ENCODE measurements around the gene VGLL3. TPM values are rescaled to one million over a fixed set of nuclear protein-coding genes. Genes with fewer than 3 reads are reported as not detected.
"Not testable (repeated sequence)": the region's sequence is repeated elsewhere in the genome, so short reads cannot be mapped to it uniquely, and the experiment has no call there.

The VGLL3 gene, protein sequence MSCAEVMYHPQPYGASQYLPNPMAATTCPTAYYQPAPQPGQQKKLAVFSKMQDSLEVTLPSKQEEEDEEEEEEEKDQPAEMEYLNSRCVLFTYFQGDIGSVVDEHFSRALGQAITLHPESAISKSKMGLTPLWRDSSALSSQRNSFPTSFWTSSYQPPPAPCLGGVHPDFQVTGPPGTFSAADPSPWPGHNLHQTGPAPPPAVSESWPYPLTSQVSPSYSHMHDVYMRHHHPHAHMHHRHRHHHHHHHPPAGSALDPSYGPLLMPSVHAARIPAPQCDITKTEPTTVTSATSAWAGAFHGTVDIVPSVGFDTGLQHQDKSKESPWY
- 2.7 TPM for total RNA-seq
- long read RNA-seq, partial matches to known transcripts: 0 of 1 reads
- long read RNA-seq, other reads (novel, unspliced or antisense): 1 of 1 reads

DNA sequence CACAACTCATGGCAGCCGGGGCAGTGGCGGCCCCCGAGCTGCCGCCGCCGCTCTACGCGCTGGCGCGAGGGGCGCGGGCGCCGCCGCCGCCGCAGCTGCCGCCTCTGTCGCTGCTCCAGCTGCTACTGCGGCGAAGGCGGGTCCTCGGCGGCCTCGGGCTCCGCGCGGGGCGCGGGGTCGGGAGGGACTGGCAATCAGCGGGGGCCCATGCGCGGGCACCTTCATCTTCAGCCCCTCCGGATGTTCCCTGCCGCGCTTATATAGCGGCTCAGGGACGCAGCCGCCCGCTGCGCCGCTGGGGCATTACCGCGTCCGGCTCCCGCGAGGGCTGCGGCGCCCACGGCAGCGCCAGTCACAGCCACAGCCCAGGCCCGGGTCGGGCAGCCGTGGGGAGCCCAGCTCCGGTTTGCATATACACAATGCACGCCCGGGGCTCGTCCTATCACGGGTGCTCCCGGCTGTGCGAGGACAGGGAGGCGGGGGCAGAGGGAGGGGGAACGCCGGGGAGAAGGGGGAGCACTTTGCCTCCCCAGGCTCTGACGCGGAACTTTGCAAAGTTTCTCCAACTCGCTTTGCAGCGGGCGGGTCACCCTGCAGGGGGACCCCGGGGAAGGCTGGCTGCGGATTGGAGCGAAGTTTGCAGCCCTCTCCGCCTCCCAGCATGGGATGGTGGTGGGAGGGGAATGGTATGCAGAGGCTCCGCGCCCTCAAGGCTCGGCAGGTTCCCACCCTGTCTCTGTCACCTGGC lies at the start of gene VGLL3:
VGLL3 (minus strand) TSS at position 416 of the 748 bp plus-strand sequence; CDS start at position 10, 406 bp downstream.
- DNase-seq (peak; percentile 84), ATAC-seq (ENCODE audit: poor library complexity) (peak; percentile 86)
- intact Hi-C loops (cut with DNase I): no loop called here

DNA sequence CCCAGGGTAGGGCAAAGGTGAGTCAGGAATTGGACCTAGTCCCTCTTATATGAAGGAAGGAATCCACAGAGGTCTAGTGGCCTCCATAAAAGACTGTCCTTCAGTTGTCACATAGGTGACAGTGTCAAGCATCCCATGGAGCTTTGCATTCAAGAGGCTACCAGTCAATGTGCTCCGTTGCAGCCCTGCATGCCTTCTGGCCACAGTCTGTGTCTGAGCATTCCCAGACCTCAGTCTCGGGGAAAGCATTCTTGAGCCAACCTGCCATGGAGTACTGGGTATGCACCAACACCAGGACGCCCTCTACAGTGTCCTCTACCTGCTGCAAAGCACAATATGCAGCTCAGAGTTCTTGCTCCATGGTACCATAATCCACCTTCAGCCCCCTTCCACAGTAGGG lies 46.7 kb upstream of the VGLL3 start:
- no peak for ATAC-seq (ENCODE audit: poor library complexity)
- DNase-seq: no peak
- intact Hi-C loops (cut with DNase I): no loop called here

DNA sequence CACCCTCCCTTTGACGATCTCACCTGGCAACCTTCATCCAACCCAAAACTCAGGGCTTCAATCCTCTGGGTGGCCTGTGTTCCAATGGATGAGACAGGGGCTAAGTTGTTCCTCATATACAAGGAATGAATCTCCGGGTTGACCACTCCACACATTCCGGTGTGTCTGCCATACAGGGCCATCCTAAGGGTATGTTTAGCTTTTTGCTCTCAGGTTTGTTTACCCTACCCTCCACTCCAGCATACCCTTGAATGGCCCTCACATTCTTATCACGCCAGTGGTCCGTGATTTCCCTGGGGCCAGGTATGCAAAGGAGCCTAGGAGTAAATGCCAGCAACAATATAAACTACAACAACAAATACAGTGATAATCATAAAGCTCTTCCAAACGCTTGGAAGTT lies 45.7 kb upstream of the VGLL3 start:
- no peak for DNase-seq
- intact Hi-C loops (cut with DNase I): no loop called here
- ATAC-seq (ENCODE audit: poor library complexity): no peak

DNA sequence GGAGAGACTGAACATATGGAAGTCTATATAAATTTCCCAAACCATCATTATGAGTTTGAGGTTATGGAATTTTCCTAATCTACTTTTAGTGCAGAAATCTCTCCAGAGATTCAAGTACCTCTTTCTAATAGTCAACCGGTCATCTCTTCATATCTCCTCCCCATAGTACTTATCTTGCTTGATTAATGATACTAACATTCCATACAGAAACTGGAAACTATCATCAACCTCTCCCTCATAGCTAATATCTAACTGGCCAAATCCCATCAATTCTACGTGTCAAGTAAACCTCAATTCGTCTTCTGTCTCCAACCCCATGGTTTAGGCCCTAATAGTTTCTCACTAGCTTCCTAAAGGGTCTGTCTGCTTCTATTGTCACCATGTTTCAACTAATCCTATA lies 44.4 kb upstream of the VGLL3 start:
- DNase-seq: no peak
- ATAC-seq (ENCODE audit: poor library complexity): no peak
- intact Hi-C loops (cut with DNase I): no loop called here

DNA sequence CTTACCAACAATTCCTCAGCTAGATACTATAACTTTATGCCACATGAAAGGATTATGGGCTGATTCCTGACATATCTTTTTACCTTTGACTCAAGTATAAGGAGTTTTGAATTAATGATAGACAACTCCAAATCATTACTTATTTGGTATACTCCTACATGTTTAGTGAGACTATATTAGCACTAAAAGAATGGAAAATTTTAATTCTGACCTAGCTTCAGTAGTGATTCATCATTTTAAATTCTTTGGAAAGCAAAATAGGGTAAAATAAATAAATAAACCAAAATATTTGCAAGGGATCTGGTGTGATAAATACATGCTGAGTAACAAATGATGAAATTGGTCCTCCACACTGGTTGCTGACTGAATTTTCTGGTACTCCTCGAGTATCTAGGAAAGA lies 42.3 kb upstream of the VGLL3 start:
- ATAC-seq (ENCODE audit: poor library complexity) (no peak), DNase-seq (no peak)
- intact Hi-C loops (cut with DNase I): no loop called here

DNA sequence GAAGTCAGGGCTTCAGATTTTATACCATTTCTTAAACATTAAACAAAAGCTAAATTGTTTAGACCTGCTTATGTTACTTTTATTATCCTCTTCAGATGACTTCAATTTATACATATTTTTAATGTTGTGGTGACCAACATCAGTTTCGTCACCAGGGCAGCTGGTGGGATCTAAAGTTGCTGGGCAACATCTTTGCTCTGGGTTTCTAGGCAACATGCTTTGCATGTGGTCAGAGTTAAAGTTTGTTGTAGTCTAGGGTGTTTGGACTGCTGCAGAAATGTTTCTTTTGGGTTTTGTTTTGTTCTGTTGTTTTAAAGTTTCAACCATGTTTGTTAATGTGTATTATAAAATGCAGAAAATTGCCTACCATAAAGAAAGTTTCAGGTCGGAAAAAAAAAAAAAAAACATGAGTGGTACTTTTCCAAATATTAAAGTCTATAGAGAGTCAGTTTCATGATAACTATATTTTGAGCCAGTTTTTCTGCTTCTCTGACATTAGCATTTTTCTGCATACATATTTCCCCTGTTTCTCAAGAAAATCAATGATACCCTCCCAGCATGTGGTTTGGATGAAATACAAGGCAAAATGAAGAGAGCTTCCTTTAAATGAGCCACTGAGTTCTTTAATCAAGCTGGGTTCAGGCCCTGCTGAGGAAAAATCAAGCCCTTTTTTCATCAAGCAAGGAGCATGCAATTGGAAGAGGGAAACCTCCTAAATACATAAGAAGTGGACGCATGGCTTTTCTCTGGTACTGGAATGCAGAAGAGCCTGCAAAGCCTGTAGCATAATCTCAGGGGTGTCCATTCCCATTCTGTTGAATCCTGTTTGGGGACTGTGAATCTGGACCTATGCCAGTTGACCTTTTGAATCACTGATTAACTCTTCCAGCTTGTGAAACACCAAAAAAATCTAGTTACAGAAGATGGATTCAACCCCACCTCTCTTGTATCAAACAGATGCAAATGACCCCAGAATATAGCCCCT lies 35.0 kb upstream of the VGLL3 start:
- ATAC-seq (ENCODE audit: poor library complexity) (no peak), DNase-seq (no peak)
- intact Hi-C loops (cut with DNase I): no loop called here

DNA sequence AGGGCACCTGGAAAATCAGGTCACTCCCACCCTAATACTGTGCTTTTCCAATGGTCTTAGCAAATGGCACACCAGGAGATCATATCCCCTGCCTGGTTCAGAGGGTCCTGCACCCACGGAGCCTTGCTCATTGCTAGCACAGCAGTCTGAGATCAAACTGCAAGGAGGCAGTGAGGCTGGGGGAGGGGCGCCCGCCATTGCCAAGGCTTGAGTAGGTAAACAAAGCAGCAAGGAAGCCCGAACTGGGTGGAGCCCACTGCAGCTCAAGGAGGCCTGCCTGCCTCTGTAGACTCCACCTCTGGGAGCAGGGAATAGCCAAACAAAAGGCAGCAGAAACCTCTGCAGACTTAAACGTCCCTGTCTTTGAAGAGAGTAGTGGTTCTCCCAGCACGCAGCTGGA lies 26.4 kb upstream of the VGLL3 start:
- ATAC-seq (ENCODE audit: poor library complexity); intact Hi-C loops (cut with DNase I); DNase-seq: not testable (repeated sequence)

DNA sequence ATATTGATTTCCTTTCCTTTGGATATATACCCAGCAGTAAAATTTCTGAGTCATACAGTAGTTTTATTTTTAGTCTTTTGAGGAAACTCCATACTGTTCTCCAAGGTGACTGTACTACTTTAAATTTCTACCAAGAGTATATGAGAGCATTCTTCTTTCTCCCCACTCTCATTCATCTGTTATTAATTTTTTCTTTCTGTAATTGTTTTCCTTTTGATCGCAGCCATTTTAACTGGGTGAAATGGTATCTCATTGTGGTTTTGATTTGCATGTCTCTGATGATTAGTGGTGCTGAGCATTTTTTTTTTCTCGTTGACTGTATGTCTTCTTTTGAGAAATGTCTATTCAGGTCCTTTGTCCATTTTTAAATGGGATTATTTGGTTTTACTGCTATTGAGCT lies 18.3 kb upstream of the VGLL3 start:
- no peak for ATAC-seq (ENCODE audit: poor library complexity)
- no peak for DNase-seq
- intact Hi-C loops (cut with DNase I): no loop called here

DNA sequence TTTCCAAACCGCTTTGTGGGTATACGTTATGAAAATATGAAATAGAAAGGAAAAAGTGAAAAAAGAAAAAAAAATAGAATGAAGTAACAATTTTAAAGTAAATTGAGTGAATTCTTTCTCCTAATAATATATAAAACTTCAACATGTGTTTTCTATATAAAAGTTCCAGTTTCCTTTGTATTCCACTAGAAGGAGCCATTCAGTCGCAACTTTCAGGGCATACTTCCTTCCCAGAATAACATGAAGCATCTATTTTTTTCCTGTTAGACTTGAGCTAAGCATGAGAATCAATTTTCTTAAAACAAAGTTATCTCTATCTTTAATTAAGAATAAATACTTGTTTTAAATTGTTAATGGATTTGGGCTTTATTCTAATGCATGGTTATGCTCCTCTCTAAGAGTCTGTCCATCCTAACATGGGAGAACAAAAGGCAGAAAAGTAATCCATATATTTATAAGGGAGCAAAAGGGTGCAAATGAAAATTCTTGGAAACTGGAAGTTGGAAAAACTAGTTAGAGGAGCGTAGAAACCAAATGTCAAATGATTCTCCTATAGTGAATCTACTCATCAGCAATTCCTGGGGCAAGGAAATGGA lies 16.0 kb upstream of the VGLL3 start:
- intact Hi-C loops (cut with DNase I): no loop called here
- ATAC-seq (ENCODE audit: poor library complexity) (no peak), DNase-seq (no peak)

DNA sequence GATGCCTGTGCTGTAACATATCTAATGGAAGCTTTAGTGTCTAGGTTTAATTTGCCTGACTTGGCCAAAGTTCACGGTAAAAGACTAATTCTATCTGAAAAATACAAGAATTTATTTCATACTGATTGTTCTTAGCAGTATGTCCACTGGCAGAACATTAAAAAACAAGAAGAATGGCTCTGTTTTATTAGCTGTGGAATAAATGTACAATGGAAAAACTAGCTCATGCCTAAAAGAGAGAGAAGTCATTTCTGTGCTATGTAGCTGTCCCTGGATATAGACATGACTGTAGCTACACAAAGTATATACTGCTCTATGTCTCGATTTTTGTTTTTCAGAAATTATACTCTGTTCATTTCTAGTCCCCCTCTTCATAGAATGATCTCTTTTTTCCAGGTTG lies 13.9 kb upstream of the VGLL3 start:
- intact Hi-C loops (cut with DNase I): no loop called here
- no peak for ATAC-seq (ENCODE audit: poor library complexity)
- DNase-seq: no peak

DNA sequence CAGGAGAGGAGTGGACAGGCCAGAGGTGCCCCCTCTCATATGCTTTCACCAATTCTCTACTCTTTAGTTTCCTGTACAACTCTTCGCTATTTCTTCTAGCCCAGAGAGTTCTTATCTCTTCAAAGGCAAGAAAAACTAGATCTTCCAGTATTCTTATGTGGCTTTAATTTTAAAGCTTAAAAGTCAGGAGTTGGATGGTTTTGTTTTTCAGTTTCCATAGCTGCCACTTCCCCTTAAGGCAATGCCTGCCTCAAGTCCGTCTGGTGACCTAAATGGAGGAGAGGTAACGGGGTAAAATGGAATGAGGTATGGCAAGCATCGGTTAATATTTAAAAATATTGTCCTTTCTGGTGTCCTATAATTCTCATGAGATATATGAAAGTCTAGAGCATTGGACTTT lies 11.4 kb upstream of the VGLL3 start:
- DNase-seq (no peak), ATAC-seq (ENCODE audit: poor library complexity) (no peak)
- intact Hi-C loops (cut with DNase I): no loop called here

DNA sequence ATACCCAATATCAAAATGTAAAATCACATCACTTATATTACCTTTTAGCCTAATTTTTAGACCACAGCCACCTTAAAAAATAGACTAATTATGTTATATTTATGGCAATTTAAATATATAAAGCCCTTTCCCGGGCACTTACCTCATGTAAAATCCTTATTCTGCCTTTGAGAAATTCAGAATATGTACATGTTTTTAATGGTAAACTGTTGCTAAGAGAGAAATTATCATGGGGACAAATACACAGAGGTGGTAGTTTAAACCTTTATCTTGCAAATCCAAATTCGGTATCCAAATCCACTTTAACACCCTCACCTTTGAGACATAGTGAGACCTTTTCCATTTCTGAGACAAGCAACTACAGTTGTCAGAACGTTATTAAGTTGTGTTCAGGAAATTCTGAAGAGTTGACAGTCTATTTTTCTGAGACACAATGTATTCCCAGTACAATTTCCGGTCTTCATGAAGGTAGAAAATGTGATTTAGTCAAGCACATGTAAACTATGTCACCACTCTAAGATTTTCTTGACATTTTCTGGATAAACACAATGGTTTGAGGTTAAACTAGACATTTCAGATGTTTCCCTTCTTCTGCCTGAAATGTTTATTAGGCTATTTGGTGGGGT lies 10.6 kb upstream of the VGLL3 start:
- intact Hi-C loops (cut with DNase I): no loop called here
- ATAC-seq (ENCODE audit: poor library complexity): no peak
- DNase-seq: no peak

DNA sequence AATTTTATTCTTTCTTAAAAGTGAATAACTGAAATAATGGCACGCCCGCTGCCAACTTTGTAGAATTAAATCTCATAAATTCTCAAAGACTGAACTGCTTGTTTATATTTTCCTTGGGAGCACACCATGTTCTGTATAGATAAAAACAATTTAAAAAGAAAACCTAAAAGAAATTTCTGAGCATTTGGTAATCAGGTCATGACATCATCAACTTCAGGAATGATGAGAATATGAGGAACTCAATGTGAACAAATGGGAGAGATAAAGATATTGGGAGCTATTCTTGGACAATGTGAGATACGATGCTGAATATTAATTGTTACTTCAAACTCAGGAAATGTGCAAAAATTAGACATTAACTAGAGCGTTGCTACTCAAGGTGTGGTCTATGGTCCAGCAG lies 10.0 kb upstream of the VGLL3 start:
- intact Hi-C loops (cut with DNase I): no loop called here
- ATAC-seq (ENCODE audit: poor library complexity) (no peak), DNase-seq (no peak)

DNA sequence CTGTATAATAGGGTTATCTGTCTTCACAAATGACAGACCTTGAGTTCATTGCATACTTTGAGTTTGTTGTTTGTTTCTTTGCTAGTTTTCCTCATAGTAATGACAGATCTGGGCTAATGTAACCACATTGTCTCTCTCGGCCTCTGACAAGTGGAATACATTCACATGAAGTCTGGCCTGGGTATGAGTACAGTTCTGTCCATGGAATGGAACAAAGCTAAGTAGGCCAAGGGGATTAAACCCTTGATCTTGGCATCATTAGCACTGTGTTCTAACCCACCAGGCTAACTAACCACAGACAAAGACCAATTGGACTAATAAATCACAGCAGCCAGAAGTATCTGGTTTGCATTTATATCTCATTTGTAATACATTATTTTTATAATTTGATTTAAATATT lies 7.6 kb upstream of the VGLL3 start:
- intact Hi-C loops (cut with DNase I): no loop called here
- DNase-seq: no peak
- no peak for ATAC-seq (ENCODE audit: poor library complexity)

DNA sequence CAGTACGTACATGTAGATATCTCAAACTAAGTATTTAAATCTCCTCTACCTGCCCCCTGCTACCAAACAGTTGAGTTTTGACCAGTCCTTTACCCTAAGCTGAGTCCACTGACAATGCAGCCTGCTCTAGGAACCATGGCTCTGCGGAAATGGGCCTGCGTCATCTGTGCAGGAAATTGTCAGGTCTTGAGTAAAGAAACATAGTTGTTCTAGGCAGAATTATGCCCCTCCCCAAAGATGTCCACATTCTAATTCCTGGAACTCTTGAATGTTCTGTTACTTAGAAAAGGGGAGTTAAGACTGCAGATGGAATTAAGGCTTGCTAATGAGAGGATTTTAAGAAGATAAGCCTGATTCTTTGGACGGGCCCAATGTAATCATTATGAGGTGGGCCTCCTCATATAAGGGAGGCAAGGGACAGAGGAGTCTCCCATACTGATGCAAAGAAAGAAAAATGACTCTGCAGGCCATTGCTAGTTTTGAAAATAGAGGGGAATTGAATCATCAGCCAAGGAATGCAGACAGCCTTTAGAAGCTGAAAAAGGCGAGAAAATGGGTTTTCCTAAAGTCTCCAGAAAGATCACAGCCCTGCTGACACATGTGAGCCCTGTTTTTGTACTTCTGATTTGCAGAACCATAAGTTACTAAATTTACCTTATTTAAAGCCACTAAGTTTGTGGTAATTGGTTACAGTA lies 5.5 kb upstream of the VGLL3 start:
- DNase-seq: no peak
- intact Hi-C loops (cut with DNase I): no loop called here
- no peak for ATAC-seq (ENCODE audit: poor library complexity)

DNA sequence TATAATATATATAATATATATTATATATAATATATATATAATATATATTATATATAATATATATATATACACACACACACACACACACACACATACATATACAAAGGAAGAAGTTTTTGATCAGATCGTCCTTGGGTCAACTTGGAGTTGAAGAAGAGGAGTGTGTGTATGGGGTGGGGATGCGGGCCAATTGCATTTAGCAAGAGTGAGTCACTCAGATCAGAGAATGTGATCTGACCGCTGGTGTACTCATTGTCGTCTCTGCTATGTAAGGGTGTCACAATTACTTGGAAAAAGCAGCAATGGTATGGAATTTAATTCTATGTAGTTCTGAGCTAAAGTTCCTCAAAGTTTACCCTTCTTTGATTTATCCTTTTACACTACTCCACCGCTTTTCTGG lies 4.6 kb upstream of the VGLL3 start:
- intact Hi-C loops (cut with DNase I): no loop called here
- DNase-seq (no peak), ATAC-seq (ENCODE audit: poor library complexity) (no peak)

DNA sequence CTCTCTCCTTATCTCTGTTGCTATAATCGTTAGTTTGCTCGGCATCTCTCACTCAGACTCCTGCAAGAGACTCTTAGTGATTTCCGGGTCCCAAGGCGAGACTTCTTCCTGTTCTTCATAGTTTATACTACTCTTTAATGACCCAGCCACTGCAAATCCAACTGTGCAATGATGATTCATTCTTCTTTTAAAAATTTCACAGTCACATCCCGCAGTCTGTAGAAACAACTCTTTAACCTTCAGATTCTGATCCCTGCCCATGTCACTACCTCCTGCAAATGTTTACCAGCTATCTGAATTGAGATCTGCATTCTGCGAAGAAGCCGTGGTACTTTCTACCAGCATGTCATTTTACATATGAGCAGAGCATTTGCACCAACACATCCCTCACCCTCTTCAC lies 2.8 kb upstream of the VGLL3 start:
- DNase-seq: no peak
- ATAC-seq (ENCODE audit: poor library complexity): no peak
- intact Hi-C loops (cut with DNase I): no loop called here
